Activated CD4-positive, CD25-positive, alpha-beta regulatory T cell treated with anti-CD3 and anti-CD28 coated beads, Interleukin-2, amount 50 U/mL, for 24 hours (primary cell): ENCODE data around the gene BPIFB1.

ENCODE experiments used
- ATAC-seq, 2 donors: fragments of 150-1000 bp; cut with Tn5 transposase; one replicate each; pipeline ENCODE4 v1.10.0; 2021; ENCODE audit warnings: mild to moderate bottlenecking in 1 of 2, moderate library complexity in 1 of 2

BPIFB1 gene, protein sequence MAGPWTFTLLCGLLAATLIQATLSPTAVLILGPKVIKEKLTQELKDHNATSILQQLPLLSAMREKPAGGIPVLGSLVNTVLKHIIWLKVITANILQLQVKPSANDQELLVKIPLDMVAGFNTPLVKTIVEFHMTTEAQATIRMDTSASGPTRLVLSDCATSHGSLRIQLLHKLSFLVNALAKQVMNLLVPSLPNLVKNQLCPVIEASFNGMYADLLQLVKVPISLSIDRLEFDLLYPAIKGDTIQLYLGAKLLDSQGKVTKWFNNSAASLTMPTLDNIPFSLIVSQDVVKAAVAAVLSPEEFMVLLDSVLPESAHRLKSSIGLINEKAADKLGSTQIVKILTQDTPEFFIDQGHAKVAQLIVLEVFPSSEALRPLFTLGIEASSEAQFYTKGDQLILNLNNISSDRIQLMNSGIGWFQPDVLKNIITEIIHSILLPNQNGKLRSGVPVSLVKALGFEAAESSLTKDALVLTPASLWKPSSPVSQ

DNA sequence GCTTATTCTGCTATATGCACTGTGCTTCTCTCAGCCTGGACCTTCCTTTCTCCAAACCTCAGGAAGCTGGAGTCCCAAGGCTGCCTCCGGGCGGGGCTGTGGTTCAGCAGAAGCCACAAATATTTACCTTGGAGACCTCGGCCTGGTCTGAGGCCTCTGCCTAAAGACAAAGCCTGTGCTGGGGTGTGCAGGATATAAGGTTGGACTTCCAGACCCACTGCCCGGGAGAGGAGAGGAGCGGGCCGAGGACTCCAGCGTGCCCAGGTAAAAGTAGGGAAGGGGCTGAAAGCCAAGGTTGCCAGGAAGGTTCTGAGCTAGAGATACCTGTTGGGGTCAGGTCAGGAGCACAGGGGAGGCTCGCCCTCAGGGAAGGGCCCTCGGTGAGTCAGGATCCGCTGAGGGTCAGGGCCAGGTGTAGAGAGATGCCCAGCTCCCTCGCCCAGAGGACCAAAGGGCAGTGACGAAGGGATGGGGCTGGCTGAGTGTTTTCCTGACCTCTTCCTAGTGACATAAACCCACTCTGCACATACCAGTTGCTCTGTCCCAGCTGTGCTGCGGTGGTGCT lies at the start of gene BPIFB1:
BPIFB1 (plus strand) TSS at position 224 of the 565 bp plus-strand sequence. CDS start 2,860 bp downstream, outside the sequence.
- no peak for ATAC-seq

DNA sequence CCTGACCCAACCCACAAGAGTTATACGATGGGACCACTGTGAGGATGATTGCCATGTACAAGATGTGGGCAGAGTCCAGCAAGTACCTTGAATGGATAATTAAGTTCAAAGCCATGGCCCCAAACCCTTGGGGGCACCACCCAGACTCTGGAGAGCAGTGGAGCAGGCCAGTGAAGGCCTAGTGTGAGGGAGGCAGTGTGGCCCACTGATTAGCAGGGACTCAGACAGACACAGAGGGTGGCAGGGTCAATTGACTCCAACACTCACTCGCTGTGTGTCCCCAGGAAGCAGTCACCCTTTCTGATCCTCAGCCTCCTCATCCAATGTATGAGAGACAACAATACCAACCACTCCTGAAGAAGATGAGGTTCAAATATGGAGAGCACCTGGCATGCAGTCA lies 49.0 kb upstream of the BPIFB1 start:
- ATAC-seq = no peak

DNA sequence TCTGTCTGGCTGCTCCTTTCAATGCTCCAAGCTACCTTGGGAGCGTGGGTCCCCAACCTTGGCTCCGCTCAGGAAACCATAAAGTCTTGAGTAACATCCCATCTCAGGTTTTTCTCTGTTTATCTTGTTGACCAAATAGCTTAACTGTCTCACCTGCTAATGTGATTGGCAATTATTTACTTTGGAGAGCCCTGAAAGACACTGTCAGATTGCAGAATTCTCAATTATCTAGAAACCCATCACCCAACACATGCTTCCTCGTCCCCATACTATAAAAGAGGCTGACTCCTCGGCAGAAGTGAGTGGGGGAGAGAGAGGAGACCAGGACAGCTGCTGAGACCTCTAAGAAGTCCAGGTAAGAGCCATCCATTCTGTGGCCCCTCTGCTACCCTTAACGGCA lies 47.3 kb upstream of the BPIFB1 start, which contains the start of gene BPIFA1:
BPIFA1 (plus strand) TSS at position 301 of the 400 bp plus-strand sequence. CDS start 1,716 bp downstream, outside the sequence.
- no peak for ATAC-seq

DNA sequence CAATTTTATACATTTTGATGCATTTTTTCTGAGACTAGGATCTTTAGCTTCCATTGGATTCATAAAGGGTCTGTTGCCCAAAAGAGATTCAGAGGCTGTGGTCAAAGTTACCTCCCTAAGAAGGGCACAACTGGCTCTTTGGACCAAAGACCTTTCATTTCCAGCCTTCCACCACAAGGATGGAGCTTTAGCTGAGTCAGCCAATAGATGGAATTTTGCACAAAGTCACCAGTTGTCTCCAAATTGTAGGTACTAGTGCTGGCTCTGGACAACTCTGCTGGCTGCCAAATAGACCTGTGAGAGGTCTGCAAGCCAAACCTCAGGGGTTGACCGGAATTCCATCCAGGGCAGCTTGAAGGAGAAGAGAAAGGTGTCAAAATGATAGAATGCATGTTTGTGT lies 46.7 kb upstream of the BPIFB1 start:
- no peak for ATAC-seq

DNA sequence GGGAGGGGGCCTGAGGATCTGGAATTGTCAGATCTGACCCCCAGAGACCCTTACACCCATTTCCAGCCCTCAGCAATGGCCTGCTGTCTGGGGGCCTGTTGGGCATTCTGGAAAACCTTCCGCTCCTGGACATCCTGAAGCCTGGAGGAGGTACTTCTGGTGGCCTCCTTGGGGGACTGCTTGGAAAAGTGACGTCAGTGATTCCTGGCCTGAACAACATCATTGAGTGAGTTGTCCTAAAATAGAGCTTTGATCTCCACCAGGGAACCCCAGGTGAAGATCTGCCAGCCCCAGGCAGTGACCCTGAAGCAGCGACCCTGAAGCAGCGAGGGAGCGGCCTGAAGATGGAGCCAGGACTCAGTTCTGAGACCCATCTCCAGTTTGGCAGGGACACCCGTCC lies 45.0 kb upstream of the BPIFB1 start:
- ATAC-seq = no peak

DNA sequence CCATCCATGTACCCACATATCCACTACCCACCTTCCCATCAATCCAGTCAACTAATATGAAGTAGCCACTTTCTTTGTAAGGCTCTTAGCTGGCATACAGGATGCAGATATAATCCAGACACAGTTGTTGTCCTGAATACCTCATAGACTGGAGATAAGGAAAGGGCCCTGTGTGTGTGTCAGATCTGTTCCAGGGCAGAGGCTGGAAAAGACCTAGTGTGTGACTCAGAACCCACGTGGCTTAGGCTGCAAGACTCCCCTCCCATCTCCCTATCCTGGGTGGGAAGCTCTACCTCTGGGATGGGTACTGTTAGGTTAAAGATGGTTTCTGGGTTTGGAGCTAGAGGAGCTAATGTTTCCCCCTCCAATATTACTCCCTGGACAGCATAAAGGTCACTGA lies 43.6 kb upstream of the BPIFB1 start:
- no peak for ATAC-seq

DNA sequence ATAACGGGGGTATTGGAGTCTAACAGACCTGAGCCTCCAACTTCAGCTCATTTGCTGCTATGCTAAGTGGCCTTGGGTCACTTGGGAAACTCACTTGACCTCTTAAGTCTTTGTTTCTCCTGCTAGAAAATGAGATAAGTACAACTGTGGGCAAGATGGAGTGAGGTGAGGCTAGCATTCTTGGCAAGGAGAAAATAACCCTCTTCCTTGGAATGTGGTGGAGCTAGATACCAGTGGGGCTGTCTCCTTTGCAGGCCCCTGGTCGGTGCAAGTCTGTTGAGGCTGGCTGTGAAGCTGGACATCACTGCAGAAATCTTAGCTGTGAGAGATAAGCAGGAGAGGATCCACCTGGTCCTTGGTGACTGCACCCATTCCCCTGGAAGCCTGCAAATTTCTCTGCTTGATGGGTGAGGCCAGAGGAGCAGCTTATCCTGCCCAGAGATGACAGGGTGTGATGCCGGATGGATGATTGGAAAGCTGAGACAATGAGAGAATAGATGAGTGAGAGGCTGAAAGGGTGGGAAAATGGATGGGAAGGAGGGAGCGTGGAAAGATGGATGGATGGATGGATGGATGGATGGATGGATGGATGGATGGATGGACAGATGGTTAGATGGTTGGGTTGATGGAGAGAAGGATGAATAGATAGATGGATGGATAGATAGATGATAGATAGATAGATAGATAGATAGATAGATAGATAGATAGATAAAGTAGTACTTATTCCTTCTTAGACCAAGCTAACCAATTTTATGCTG lies 42.9 kb upstream of the BPIFB1 start:
- ATAC-seq = no peak

DNA sequence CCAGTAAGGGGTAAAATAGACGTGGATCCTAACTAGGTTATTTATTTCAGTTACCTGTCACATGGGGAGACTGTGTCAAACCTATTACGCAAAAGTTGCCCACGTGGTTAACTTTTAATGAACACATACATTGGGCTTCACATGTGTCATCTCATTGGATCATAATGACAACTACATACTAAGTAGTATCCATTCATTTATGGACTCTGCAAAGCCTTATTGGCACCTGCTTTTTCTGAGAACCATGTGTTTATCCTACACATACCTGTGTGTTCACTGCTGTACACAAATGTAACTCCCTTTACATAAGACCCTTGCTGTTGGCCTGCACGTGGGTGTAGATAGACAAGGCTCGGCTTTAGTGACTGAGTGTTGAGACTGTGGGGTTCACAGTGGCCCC lies 42.1 kb upstream of the BPIFB1 start:
- ATAC-seq = no peak

DNA sequence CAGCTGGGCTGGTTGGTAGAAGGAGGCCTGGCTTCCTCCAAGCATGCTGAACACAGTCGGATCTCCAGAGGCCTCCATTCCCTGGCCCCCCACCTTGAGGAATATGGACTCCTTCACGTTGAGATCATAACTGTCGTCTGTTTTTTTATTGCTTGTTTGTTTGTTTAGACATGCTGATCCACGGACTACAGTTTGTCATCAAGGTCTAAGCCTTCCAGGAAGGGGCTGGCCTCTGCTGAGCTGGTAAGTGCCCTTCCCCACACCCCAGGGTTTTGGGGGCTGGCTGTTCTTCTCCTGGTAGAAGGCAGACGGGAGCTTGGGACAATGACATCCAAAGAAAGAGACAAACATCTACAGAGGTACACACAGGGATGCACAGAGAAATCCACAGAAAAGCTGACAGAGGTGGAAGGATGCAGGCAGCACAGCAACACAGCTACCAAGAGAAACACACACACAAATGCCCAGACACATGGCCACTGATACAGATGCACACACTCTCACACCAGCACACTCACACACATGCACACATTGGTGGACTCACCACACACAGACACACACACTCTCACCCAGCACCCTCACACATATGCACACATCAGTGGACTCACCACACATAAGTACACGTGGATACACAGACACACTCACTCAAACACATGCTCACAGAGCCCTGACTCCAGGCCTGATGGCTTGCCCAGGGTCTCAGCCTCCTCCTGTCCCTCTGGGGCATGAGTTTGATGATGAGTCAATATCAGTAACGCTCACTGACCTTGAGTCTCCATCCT lies 40.5 kb upstream of the BPIFB1 start:
- no peak for ATAC-seq

DNA sequence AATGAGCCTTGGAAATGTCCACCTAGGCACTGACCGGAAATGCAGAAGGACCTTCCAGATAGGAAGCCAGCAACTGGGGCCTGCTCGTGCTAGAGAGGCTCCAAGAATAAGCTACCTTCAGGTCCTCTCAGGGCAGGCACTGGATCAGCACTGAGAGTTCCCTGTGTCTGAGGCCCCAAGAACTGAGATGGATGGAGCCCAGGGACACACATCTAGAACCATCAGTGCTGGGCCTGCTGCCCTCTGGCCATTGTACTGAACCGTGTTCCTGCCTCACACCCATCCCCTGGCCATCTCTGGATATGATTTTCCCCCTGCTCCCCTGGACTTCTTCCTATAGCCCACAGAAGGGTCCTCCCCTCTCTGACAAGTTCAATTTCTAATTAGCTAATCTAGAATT lies 36.9 kb upstream of the BPIFB1 start:
- no peak for ATAC-seq

DNA sequence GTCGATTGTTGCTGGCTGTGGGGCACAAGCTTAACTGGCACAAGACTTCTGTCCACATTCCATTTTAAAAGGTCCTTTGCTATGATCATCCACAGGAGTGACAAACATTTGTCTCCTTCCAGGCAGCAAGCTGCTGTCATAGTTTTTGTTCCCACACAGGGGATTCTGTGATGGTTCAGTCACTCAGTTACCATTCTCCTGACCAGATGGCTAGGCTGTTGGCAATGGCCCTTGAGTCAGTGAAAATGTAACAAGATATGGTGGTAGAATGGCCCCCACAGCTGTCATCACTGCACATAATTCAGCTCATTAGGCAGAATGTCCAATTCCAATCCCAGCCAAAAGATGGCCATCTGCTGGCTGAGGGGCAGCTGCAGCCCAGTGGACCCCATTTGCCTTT lies 33.6 kb upstream of the BPIFB1 start:
- ATAC-seq = no peak

DNA sequence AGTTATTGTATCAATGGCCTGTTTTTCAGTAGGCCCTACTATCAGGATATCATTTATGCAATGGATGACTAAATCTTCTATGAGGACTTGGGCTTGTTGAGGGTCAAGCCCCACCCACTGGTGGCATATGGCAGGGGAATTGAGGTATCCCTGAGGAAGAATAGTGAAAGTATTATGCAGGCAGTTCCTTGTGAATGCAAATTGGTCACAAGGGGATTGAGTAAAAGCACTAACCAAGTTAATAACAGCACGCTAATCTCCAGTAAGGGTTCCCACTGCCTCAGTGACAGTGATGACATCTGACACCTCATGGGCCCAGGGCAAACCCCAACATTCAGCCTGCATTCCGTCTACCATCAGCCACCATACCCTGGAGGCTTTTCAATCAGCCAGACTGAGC lies 32.3 kb upstream of the BPIFB1 start:
- ATAC-seq = no peak

DNA sequence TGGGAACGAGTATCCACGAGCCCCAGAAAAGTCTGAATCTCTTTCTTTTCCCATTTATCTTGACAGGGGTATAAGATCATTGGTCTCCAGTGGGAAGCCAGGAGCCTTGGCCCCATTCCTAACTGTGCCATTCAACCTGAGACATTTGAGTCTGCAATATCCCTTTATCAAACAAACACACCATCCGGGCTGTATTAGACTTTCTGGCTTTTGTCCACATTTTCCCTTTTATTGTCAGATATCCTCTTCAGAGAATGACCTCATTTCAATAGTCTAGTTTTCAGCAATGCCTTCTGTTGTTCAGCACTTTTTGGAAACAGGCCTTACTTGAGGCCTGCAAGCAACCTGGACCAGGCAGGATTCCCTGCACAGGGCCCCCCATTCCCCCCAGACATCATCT lies 31.5 kb upstream of the BPIFB1 start:
- no peak for ATAC-seq

DNA sequence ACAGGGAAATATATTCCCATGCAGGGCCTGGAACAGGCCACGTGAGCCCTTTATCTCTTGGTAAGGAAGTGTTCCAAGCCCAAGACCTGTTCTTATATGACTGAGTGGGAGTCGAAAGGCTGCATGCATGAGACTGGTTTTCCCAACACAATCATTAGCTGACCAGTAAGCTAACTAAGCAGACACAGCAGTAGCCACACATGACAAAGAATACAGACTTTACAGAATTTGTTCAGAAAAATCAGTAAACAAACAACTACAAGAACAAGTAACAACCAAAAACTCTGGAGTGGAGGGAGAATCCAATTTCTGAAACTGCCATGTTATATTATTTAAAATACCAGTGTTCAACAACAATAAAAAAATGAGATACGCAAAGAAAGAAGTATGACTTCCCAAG lies 30.6 kb upstream of the BPIFB1 start:
- no peak for ATAC-seq

DNA sequence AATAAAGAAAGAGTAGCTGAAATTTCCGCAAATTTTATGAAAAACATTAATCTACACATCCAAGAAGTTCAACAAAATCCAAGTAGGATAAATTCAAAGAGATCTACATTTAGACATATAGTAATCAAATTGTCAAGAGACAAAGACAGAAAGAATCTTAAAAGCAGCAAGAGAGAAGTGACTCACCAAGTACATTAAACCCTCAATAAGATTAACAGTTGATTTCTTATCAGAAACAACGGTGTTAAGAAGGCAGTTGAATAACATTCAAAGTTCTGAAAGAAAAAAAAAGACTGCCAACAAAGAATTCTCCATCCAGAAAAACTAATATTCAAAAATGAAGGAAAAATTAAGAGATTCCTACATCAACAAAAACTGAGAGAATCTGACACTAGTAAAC lies 28.0 kb upstream of the BPIFB1 start:
- ATAC-seq = no peak

DNA sequence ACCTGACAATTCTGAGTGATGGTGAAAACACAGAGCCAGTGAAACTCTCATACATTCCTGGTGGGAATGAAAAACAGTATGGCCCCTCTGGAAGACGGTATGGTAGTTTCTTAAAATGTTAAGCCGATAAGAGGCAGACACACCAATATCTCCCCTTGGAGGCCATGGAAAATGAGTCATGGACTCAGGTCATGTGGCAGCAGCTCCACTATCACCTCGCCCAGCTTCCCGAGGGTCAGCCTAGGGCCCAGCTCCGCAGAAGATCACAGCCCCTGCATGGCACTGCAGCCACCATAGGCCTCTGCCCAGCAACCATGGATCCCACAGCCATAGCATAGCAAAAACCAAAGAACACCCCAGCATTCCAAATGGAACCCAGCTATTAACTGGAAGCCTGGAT lies 25.8 kb upstream of the BPIFB1 start:
- ATAC-seq = no peak

DNA sequence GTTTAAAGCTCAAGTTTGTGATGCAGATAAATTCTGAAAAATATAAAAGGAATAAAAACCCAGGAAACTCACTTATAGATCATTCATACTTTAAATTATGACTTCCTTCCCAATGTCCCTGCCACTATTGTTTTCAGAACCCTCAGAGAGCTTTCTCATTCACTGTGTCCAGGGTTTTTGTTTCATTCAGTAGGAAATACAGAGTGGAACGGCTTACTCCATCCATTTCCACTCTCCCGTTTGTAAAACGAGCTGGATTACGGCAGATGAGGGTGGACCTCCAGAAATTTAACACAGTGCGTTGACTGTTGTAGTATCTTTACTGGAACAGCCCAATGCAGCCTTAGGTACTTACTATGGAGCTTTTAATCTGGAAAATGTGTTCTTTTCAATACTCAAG lies 23.6 kb upstream of the BPIFB1 start:
- ATAC-seq = no peak

DNA sequence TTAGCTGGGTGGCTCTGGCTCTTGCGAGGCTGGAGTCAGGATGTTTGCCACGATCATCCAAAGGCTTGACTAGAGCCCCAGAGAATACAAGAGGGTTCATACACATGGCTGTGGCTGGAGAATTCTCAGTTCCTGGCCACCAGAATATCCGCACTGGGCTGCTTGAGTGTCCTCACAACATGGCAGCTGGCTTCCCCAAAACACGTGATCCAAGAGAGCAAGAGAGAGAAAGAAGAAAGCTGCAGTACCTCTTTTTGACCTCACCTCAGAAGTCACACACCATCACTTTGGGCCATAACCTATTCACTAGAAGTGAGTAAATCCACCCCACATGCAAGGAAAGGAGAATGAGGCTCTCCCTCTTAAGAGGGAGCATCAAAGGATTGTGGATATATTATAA lies 21.5 kb upstream of the BPIFB1 start:
- no peak for ATAC-seq

DNA sequence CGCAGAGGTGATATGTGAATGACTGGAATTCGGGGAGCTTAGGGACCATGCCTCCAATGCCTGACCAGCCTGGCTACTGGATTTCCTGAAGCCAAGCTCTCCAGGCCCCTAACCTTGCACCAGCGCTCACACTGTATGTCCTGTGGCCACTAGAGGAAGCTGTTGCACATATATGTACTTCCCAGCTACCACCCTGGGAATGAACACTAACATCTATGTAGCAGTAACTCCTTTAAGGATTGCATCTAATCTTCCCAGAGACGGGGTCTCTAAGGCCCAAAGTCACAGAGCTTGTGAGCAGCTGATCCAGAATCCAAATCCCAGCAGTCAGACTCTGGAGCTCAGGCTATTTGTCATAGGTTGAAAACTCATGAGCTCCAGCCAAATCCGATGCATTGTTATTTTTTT lies 20.4 kb upstream of the BPIFB1 start:
- ATAC-seq = no peak

DNA sequence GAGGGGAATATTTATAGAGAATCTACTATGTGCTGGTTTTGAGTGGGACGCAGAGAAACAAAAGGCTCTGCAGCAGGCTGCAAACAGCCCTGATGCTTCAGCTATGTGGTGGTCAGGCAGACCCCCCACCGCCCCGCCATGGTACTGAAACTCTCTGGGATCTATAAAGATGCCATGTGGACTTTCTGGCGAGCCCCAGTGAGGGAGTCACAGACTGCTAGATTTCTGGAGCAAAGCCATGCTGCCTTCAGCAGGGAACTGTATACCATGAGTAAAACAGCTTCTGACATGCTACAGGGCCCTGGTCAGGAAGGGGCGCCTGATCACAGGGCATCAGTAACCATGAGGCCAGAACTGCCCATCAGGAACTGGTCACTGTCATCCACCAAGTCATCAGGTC lies 19.2 kb upstream of the BPIFB1 start:
- ATAC-seq = no peak

DNA sequence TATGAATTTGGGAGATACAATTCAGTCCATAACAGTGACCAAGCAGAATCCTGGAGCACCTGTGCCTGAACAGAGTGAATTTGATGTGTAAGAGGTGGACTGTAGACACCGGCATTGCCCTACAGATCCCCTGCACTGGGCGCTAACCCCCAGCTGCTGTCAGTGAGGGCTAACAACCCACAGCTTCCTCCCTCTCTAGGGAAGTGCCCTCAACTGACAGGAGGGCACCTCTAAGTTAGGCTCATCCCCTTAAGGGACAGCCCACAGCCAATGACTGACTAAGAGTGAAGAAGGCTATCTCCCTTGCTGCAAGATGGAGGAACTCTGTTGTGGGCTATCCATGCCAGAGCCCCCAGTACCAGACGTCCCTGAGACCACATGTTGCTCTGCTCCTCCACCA lies 15.3 kb upstream of the BPIFB1 start:
- ATAC-seq = no peak

DNA sequence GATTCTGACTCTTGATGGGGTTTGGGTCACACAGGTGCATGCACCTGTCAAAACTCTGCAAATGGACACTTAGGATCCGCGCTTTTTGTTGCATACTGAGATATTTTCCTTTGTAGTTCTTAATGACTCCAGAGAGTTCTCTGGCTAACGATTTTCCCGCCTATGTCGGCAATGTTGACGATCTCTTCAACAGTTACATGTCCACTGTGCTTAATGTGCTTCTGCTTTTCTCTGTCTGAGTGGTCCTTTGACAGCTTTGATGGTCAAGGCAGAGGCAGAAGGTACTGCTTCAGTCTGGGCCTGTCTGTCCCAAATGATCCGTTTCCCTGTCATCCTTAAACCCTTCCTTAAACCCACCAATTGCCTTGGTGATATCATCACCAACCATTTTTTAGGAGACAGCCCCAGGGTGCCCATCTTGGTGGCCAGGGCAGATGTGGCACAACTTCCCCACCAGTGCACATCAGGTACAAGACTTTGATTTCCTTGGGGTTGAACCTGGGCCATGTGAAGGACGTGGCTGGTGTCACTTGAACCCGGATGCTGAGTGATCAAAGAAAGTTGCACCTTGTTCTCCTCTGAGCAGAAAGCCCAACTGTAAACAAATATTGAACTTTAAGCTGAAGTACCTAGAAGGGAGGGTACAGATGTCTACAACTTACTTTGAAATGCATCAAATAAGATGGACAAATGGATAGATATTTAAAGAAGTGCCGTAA lies 10.7 kb upstream of the BPIFB1 start:
- no peak for ATAC-seq
